NAMALWA (cell line): Measurements from ENCODE around the gene CASTOR2.
"Not testable (repeated sequence)": the region's sequence is repeated elsewhere in the genome, so short reads cannot be mapped to it uniquely, and the experiment has no call there.

Experiments
- DNase-seq: peaks from one replicate; pipeline ENCODE4 v3.0.0-alpha.2; 2015; ENCODE audit warnings: low spot score

CASTOR2 gene

GRCh38 chr7:75050501-75050900, 86.0 kb downstream of the CASTOR2 start:
- no peak for DNase-seq

- no peak for DNase-seq
Observed at GRCh38 chr7:75054744-75055143, 90.2 kb downstream of the CASTOR2 start.

- DNase-seq: no peak
Observed at GRCh38 chr7:75055155-75055554, 90.7 kb downstream of the CASTOR2 start.

- no peak for DNase-seq
Observed at GRCh38 chr7:75055830-75056772, 91.6 kb downstream of the CASTOR2 start.

GRCh38 chr7:75058406-75058805, 93.9 kb downstream of the CASTOR2 start:
- no peak for DNase-seq

GRCh38 chr7:75064291-75064690, 99.8 kb downstream of the CASTOR2 start:
- DNase-seq: no peak

- DNase-seq: no peak
Observed at GRCh38 chr7:75064801-75065200, 100.3 kb downstream of the CASTOR2 start.

GRCh38 chr7:75066521-75066920, 102.0 kb downstream of the CASTOR2 start:
- no peak for DNase-seq

GRCh38 chr7:75072981-75073283, 108.4 kb downstream of the CASTOR2 start:
- DNase-seq: no peak

- DNase-seq: not testable (repeated sequence)
Observed at GRCh38 chr7:75074262-75074641, 109.7 kb downstream of the CASTOR2 start.
